DND-41 (cell line): ENCODE results near the gene CAB39L.

Experiments
- ATAC-seq: fragments of 200-7000 bp; cut with Tn5 transposase; 3 replicates; pipeline ENCODE4 v1.9.1; 2021; ENCODE audit warnings: low read depth; ENCODE audit not compliant: insufficient read depth
- DNase-seq: peaks from one replicate; pipeline ENCODE4 v3.0.0-alpha.2; 2020
- H2AFZ ChIP-seq: 2 replicates; pipeline ENCODE4 v1.6.0; 2012; ENCODE audit warnings: low read depth, low read length
- H3K27ac ChIP-seq: 2 replicates; pipeline ENCODE4 v1.5.1; 2012; ENCODE audit warnings: low read length, inconsistent platforms
- H3K27me3 ChIP-seq: fragments of 200-600 bp; sonication (generic); 2 replicates; pipeline ENCODE4 v1.6.0; 2012; ENCODE audit warnings: low read length, mild to moderate bottlenecking, inconsistent platforms; ENCODE audit not compliant: insufficient read depth, poor library complexity
- H3K36me3 ChIP-seq: 2 replicates; pipeline ENCODE4 v1.5.1; 2012; ENCODE audit warnings: low read length, inconsistent platforms; ENCODE audit not compliant: insufficient read depth
- H3K4me1 ChIP-seq: 2 replicates; pipeline ENCODE4 v1.5.1; 2012; ENCODE audit warnings: mild to moderate bottlenecking, low read length; ENCODE audit not compliant: insufficient read depth
- H3K4me2 ChIP-seq: 2 replicates; pipeline ENCODE4 v1.6.0; 2012; ENCODE audit warnings: mild to moderate bottlenecking, moderate library complexity, low read length, inconsistent platforms; ENCODE audit not compliant: insufficient read depth
- H3K4me3 ChIP-seq, 2 experiments: fragments of 200-600 bp in 1 of 2; shearing (Covaris generic) in 1 of 2; 2 replicates each; pipeline ENCODE4 v1.5.1; 2012 to 2016; ENCODE audit warnings: inconsistent platforms in 2 of 2, low read length in 2 of 2, mild to moderate bottlenecking in 2 of 2, low read depth in 1 of 2, moderate library complexity in 1 of 2
- H3K79me2 ChIP-seq: 2 replicates; pipeline ENCODE4 v1.6.0; 2012; ENCODE audit warnings: low read length, inconsistent platforms; ENCODE audit not compliant: insufficient read depth
- H3K9ac ChIP-seq: 2 replicates; pipeline ENCODE4 v1.6.0; 2012; ENCODE audit warnings: low read depth, mild to moderate bottlenecking, inconsistent platforms, low read length, moderate library complexity
- H3K9me3 ChIP-seq: 2 replicates; pipeline ENCODE4 v1.5.1; 2012; ENCODE audit warnings: low read length, moderate library complexity, mild to moderate bottlenecking, inconsistent platforms; ENCODE audit not compliant: insufficient read depth, severe bottlenecking
- H4K20me1 ChIP-seq: 2 replicates; pipeline ENCODE4 v1.6.0; 2012; ENCODE audit warnings: low read length; ENCODE audit not compliant: insufficient read depth
- EZH2 ChIP-seq: IDR thresholded peaks from 3 replicates; pipeline ENCODE4 v1.6.1; 2012; ENCODE audit warnings: borderline replicate concordance, low read depth, mild to moderate bottlenecking, moderate library complexity, low read length, inconsistent platforms; ENCODE audit not compliant: severe bottlenecking
- TF ChIP-seq, protein P1 (sequence below): IDR thresholded peaks from 2 replicates; pipeline ENCODE4 v1.5.1; 2012; ENCODE audit warnings: borderline replicate concordance, low read length, moderate library complexity, mild to moderate bottlenecking; ENCODE audit not compliant: poor library complexity, severe bottlenecking; ENCODE audit errors: extremely low read depth

The CAB39L gene

DNA sequence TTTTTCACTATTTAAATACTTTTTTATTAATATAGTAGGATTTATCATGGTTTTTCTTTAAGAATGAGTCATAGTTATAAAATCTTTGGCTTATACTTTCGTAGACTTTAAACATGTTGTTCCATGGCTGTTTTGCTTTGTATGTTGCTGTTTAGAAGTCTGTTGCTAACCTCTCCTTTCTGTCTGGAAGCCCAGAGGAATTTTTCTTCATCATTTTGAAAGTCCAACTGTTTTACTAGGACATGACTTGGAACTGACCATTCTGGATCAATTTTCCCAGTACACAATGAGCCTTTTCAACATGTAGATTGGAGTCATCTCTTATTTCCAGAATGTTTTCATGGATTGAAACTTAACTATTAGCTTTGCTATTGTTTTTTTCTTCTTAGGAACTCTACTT, 7.9 kb downstream of the CAB39L start:
- Histone ChIP-seq H3K9ac (no peak overlapping the region), H3K27ac (no peak overlapping the region), H3K4me3 (no peak overlapping the region), H3K4me1 (no peaks in the 10 kb centered on the region), H3K27me3 (no peaks in the 10 kb centered on the region), H3K36me3 (no peaks in the 10 kb centered on the region), H2AFZ (no peak overlapping the region), H3K4me2 (no peak overlapping the region), H4K20me1 (no peaks in the 10 kb centered on the region), H3K79me2 (no peaks in the 10 kb centered on the region), H3K9me3 (no peaks in the 10 kb centered on the region)
- no peak for TF ChIP-seq EZH2
- TF ChIP-seq, protein P1, sequence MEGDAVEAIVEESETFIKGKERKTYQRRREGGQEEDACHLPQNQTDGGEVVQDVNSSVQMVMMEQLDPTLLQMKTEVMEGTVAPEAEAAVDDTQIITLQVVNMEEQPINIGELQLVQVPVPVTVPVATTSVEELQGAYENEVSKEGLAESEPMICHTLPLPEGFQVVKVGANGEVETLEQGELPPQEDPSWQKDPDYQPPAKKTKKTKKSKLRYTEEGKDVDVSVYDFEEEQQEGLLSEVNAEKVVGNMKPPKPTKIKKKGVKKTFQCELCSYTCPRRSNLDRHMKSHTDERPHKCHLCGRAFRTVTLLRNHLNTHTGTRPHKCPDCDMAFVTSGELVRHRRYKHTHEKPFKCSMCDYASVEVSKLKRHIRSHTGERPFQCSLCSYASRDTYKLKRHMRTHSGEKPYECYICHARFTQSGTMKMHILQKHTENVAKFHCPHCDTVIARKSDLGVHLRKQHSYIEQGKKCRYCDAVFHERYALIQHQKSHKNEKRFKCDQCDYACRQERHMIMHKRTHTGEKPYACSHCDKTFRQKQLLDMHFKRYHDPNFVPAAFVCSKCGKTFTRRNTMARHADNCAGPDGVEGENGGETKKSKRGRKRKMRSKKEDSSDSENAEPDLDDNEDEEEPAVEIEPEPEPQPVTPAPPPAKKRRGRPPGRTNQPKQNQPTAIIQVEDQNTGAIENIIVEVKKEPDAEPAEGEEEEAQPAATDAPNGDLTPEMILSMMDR, result no peak
- DNase-seq (no peak), ATAC-seq (no peak)

DNA sequence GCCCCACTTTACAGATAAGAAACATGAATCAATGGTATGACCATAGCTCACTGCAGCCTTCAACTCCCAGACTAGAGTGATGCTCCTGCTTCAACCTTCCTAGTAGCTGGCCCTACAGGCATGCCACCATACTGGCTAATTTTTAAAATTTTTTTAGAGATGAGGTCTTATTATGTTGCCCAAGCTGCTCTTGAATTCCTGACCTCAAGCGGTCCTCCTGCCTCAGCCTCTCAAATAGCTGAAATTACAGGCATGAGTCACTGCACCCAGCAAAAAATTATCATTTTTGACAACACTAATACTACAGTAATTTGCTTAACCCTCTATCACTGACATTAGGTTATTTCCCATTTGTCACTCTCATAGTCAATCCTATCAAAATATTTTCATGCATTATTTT, 14.7 kb downstream of the CAB39L start:
- no peak for ATAC-seq

DNA sequence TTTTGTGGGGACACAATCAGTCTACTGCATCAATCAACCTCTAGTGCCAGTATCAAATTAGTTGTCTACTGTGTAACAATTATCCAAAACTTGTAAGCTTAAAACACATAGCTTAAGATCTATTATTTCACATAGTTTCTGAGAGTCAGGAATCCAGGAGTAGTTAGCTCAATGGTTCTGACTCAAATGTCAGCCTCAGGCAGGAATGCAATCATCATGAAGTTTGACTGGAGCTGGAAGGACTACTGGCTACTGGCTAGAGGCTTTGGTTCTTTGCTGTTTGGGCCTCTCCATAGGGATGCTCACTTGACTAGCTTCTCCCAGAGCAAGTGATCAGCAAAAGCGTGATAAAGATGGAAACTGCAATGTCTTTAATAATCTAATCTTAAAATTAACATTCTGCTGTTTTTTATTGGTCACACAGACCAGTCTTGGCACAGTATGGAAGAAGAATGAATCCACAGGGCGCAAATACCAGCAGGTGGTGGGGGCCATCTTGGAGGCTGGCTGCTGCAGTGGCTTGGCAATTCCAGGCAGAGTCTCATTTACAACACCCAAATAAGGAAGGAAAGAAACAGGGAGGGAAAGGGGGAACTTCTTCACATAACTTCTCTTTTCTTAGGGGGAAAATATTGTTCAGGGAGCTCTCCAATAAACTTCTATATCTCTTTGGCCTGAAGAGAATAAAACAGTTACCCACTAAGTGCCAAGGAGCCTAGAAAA, 15.7 kb downstream of the CAB39L start:
- ATAC-seq, result no peak
- no peak overlapping the region for H3K27ac ChIP-seq

More for the DNA sequence above, 14.7 kb downstream of the CAB39L start:
- no peaks in the 10 kb centered on the region for H4K20me1 ChIP-seq
- H3K9ac ChIP-seq, result no peak overlapping the region
- H3K4me3 ChIP-seq, result no peak overlapping the region
- H3K4me1 ChIP-seq, result no peaks in the 10 kb centered on the region
- no peak overlapping the region for H3K4me2 ChIP-seq
- no peaks in the 10 kb centered on the region for H3K36me3 ChIP-seq
- H3K27ac ChIP-seq, result no peak overlapping the region
- DNase-seq, result no peak
- no peaks in the 10 kb centered on the region for H3K79me2 ChIP-seq
- no peak overlapping the region for H2AFZ ChIP-seq
- TF ChIP-seq EZH2, result no peak
- TF ChIP-seq, protein P1, result no peak
- no peaks in the 10 kb centered on the region for H3K9me3 ChIP-seq
- H3K27me3 ChIP-seq, result no peaks in the 10 kb centered on the region

More for the DNA sequence above, 15.7 kb downstream of the CAB39L start:
- H3K9me3 ChIP-seq, result no peaks in the 10 kb centered on the region
- H3K9ac ChIP-seq, result no peak overlapping the region
- H3K4me3 ChIP-seq, result no peak overlapping the region
- H3K4me2 ChIP-seq, result no peak overlapping the region
- no peaks in the 10 kb centered on the region for H3K79me2 ChIP-seq
- H3K36me3 ChIP-seq, result no peaks in the 10 kb centered on the region
- DNase-seq, result no peak
- TF ChIP-seq, protein P1, result no peak
- no peak for TF ChIP-seq EZH2
- H2AFZ ChIP-seq, result no peak overlapping the region
- H3K27me3 ChIP-seq, result no peaks in the 10 kb centered on the region
- no peaks in the 10 kb centered on the region for H4K20me1 ChIP-seq
- no peaks in the 10 kb centered on the region for H3K4me1 ChIP-seq
